Thyroid gland (tissue), 4 donors: Measurements from ENCODE around the gene ABCC5.

Experiments
- CTCF ChIP-seq, 6 experiments: fragments of 200-600 bp in 3 of 6; fragments of 450-650 bp in 3 of 6; sonication (generic) in 3 of 6; IDR thresholded peaks; one replicate each; pipeline ENCODE4 v1.5.1; 2016 to 2019; ENCODE audit warnings: antibody characterized with exemption in 6 of 6, mild to moderate bottlenecking in 2 of 6, inconsistent platforms in 1 of 6, moderate library complexity in 1 of 6
- POLR2A ChIP-seq, 2 donors: fragments of 450-650 bp; IDR thresholded peaks; one replicate each; pipeline ENCODE4 v1.6.1; 2017; ENCODE audit warnings: antibody characterized with exemption in 2 of 2, mild to moderate bottlenecking in 2 of 2, moderate library complexity in 1 of 2

DNA sequence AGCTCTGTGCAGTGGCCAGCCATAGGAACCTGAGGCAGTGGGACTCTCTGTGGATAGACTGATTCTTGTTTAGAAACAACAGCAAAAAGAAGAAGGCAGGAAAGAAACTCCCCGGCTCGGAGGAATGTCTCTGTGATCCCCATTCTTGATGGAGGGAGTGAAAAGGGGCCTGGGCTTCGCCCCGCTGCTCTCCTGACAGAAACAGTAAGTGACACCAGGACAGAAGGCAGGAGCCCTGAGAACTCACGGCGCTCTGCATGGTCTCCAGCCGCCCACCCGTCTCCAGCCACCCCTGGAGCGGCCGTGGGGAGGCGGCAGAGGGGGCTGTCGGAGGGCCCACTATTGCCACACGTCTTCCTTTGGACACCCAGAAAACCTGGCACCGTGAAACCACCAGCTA, 97.3 kb downstream of the ABCC5 start:
- no peak for TF ChIP-seq POLR2A (IDR thresholded peaks at IDR 0.05)
- TF ChIP-seq CTCF (IDR thresholded peaks at IDR 0.05): no peak
